Mesendoderm (in vitro differentiated cells): ENCODE measurements around the gene CYP3A5.

Source experiments
- DNase-seq: peaks from one replicate; pipeline ENCODE4 v3.0.0; 2013
- H2AK5ac ChIP-seq: 2 replicates; pipeline ENCODE4 v1.6.1; 2013; ENCODE audit warnings: low read length, inconsistent platforms
- H2BK120ac ChIP-seq: 2 replicates; pipeline ENCODE4 v1.6.1; 2013; ENCODE audit warnings: low read depth, mild to moderate bottlenecking, low read length, moderate library complexity, mixed read lengths
- H2BK15ac ChIP-seq: replicated peaks from 2 replicates; pipeline ENCODE4 v1.6.1; 2013; ENCODE audit warnings: low read depth, mild to moderate bottlenecking, moderate library complexity
- H2BK5ac ChIP-seq: 2 replicates; pipeline ENCODE4 v1.6.1; 2013; ENCODE audit warnings: low read length, inconsistent platforms
- H3K18ac ChIP-seq: 2 replicates; pipeline ENCODE4 v1.6.1; 2013; ENCODE audit warnings: mild to moderate bottlenecking, low read length, mixed read lengths
- H3K23ac ChIP-seq: one replicate; pipeline ENCODE4 v1.6.1; 2013; ENCODE audit warnings: low read length
- H3K27ac ChIP-seq: 2 replicates; pipeline ENCODE4 v1.5.1; 2013; ENCODE audit warnings: low read depth, mild to moderate bottlenecking, inconsistent platforms, low read length, moderate library complexity
- H3K27me3 ChIP-seq: 2 replicates; pipeline ENCODE4 v1.6.1; 2013; ENCODE audit warnings: low read length, control low read depth, mild to moderate bottlenecking, inconsistent platforms; ENCODE audit not compliant: insufficient read depth, poor library complexity
- H3K36me3 ChIP-seq: 2 replicates; pipeline ENCODE4 v1.6.1; 2013; ENCODE audit warnings: low read length, inconsistent platforms; ENCODE audit not compliant: control insufficient read depth, insufficient read depth
- H3K4ac ChIP-seq: one replicate; pipeline ENCODE4 v1.6.1; 2013; ENCODE audit warnings: low read depth, mild to moderate bottlenecking, low read length, moderate library complexity
- H3K4me1 ChIP-seq: 2 replicates; pipeline ENCODE4 v1.6.1; 2013; ENCODE audit warnings: low read depth, low read length, inconsistent platforms; ENCODE audit not compliant: control insufficient read depth
- H3K4me2 ChIP-seq: 2 replicates; pipeline ENCODE4 v1.6.1; 2013; ENCODE audit warnings: low read length
- H3K4me3 ChIP-seq: 2 replicates; pipeline ENCODE4 v1.5.1; 2013; ENCODE audit warnings: mild to moderate bottlenecking, low read length
- H3K56ac ChIP-seq: one replicate; pipeline ENCODE4 v1.6.1; 2013; ENCODE audit warnings: low read length
- H3K79me1 ChIP-seq: 2 replicates; pipeline ENCODE4 v1.6.1; 2013; ENCODE audit warnings: low read length, inconsistent platforms
- H3K79me2 ChIP-seq: 2 replicates; pipeline ENCODE4 v1.6.1; 2013; ENCODE audit warnings: mild to moderate bottlenecking, low read length; ENCODE audit not compliant: control insufficient read depth, insufficient read depth
- H3K9ac ChIP-seq: 2 replicates; pipeline ENCODE4 v1.6.1; 2013; ENCODE audit warnings: low read length, inconsistent platforms
- H4K5ac ChIP-seq: one replicate; pipeline ENCODE4 v1.6.1; 2013; ENCODE audit warnings: low read length
- H4K8ac ChIP-seq: one replicate; pipeline ENCODE4 v1.6.1; 2013; ENCODE audit warnings: low read depth, mild to moderate bottlenecking, control low read depth, low read length, moderate library complexity
- WGBS: extraction: QIAGEN DNeasy Blood & Tissue Kit; methylation state at CpG from one replicate; pipeline ENCODE4 v1.1.7; 2013; ENCODE audit warnings: low lambda C conversion rate, missing lambda C conversion rate; ENCODE audit not compliant: insufficient coverage; ENCODE audit errors: extremely low coverage; 5-methylcytosine and 5-hydroxymethylcytosine counted together

The CYP3A5 gene

GRCh38 chr7:99622596-99622995 is 57.2 kb downstream of the CYP3A5 start:
- Histone ChIP-seq H3K79me2 (peaks cover 2% of the 10 kb centered on the region), H3K9ac (no peak overlapping the region), H3K79me1 (peaks cover 4% of the 10 kb centered on the region), H3K23ac (no peak overlapping the region), H3K4me3 (no peak overlapping the region), H2BK5ac (no peak overlapping the region), H3K4ac (no peak overlapping the region), H4K8ac (no peak overlapping the region), H2BK15ac (no peak overlapping the region), H3K27ac (no peak overlapping the region), H3K4me2 (no peak overlapping the region), H3K4me1 (no peaks in the 10 kb centered on the region), H4K5ac (no peak overlapping the region), H3K27me3 (no peaks in the 10 kb centered on the region), H3K56ac (no peak overlapping the region), H3K18ac (no peak overlapping the region), H3K36me3 (peaks cover 20% of the 10 kb centered on the region), H2BK120ac (no peak overlapping the region), H2AK5ac (no peak overlapping the region)
- no CpG with 5 or more reads among the region's 10 CpGs for WGBS
- DNase-seq = no peak

- no peak overlapping the region for H3K23ac ChIP-seq
- H3K79me1 ChIP-seq = peaks cover 4% of the 10 kb centered on the region
- H3K4me1 ChIP-seq = no peaks in the 10 kb centered on the region
- H3K27me3 ChIP-seq = no peaks in the 10 kb centered on the region
- H4K8ac ChIP-seq = no peak overlapping the region
- no peak overlapping the region for H3K27ac ChIP-seq
- H3K4ac ChIP-seq = no peak overlapping the region
- no peak overlapping the region for H3K4me3 ChIP-seq
- H2BK15ac ChIP-seq = no peak overlapping the region
- no peak overlapping the region for H3K4me2 ChIP-seq
- H4K5ac ChIP-seq = no peak overlapping the region
- WGBS = no CpG with 5 or more reads among the region's 5 CpGs
- H3K36me3 ChIP-seq = peaks cover 20% of the 10 kb centered on the region
- DNase-seq = no peak
- no peak overlapping the region for H2AK5ac ChIP-seq
- no peak overlapping the region for H3K9ac ChIP-seq
- no peak overlapping the region for H2BK120ac ChIP-seq
- H3K79me2 ChIP-seq = peaks cover 5% of the 10 kb centered on the region
- H3K56ac ChIP-seq = no peak overlapping the region
- no peak overlapping the region for H2BK5ac ChIP-seq
- H3K18ac ChIP-seq = no peak overlapping the region
These were observed 58.5 kb downstream of the CYP3A5 start for GRCh38 chr7:99621271-99621670.

GRCh38 chr7:99619571-99620130 is 60.1 kb downstream of the CYP3A5 start:
- Histone ChIP-seq H3K27ac (no peak overlapping the region), H3K36me3 (peaks cover 11% of the 10 kb centered on the region), H3K4me1 (no peaks in the 10 kb centered on the region), H3K27me3 (no peaks in the 10 kb centered on the region), H3K4me2 (no peak overlapping the region), H2AK5ac (no peak overlapping the region), H4K5ac (no peak overlapping the region), H3K4ac (no peak overlapping the region), H3K23ac (no peak overlapping the region), H4K8ac (no peak overlapping the region), H3K79me2 (peaks cover 5% of the 10 kb centered on the region), H3K9ac (no peak overlapping the region), H2BK120ac (no peak overlapping the region), H2BK5ac (no peak overlapping the region), H3K4me3 (no peak overlapping the region), H3K79me1 (peaks cover 4% of the 10 kb centered on the region), H2BK15ac (no peak overlapping the region), H3K56ac (no peak overlapping the region), H3K18ac (no peak overlapping the region)
- DNase-seq = no peak
- no CpG with 5 or more reads among the region's 18 CpGs for WGBS

- DNase-seq = peak; percentile 73
- Histone ChIP-seq H3K4me2 (no peak overlapping the region), H2AK5ac (no peak overlapping the region), H4K8ac (no peak overlapping the region), H2BK120ac (no peak overlapping the region), H3K23ac (no peak overlapping the region), H2BK15ac (no peak overlapping the region), H3K79me1 (peaks cover 4% of the 10 kb centered on the region), H3K79me2 (peaks cover 5% of the 10 kb centered on the region), H3K56ac (no peak overlapping the region), H3K9ac (no peak overlapping the region), H3K4me3 (no peak overlapping the region), H2BK5ac (no peak overlapping the region), H3K27ac (no peak overlapping the region), H3K36me3 (peaks cover 11% of the 10 kb centered on the region), H3K4ac (no peak overlapping the region), H4K5ac (no peak overlapping the region), H3K4me1 (no peaks in the 10 kb centered on the region), H3K27me3 (no peaks in the 10 kb centered on the region), H3K18ac (no peak overlapping the region)
- no CpG with 5 or more reads among the region's 3 CpGs for WGBS
These were observed 61.1 kb downstream of the CYP3A5 start for GRCh38 chr7:99618726-99619125.

GRCh38 chr7:99617192-99617781 is 62.5 kb downstream of the CYP3A5 start:
- WGBS = no CpG with 5 or more reads among the region's 22 CpGs

More at GRCh38 chr7:99617192-99617781, 62.5 kb downstream of the CYP3A5 start:
- Histone ChIP-seq H3K56ac (peak overlapping the region; percentile 99), H2AK5ac (no peak overlapping the region), H3K9ac (peak overlapping the region; percentile 97), H3K4me3 (peak overlapping the region; percentile 98), H2BK5ac (peak overlapping the region; percentile 83), H3K27ac (peak overlapping the region; percentile 88), H3K18ac (peak overlapping the region; percentile 42), H3K4ac (peak overlapping the region; percentile 57), H3K36me3 (peaks cover 6% of the 10 kb centered on the region), H4K5ac (no peak overlapping the region), H3K23ac (no peak overlapping the region), H3K79me1 (peaks cover 4% of the 10 kb centered on the region), H4K8ac (peak overlapping the region; percentile 30), H2BK120ac (peak overlapping the region; percentile 64), H3K4me2 (peak overlapping the region; percentile 72), H2BK15ac (no peak overlapping the region), H3K4me1 (no peaks in the 10 kb centered on the region), H3K79me2 (peaks cover 5% of the 10 kb centered on the region), H3K27me3 (no peaks in the 10 kb centered on the region)
- DNase-seq = peak; percentile 86
